ENCODE results near the gene ZNF664. TPM values are rescaled to one million over a fixed set of nuclear protein-coding genes. Genes with fewer than 3 reads are reported as not detected.
A peak's percentile ranks its signal among the peaks of the same experiment; 100 is the strongest.

The ZNF664 gene
- total RNA-seq, 4 donors from 2014 or later: 25.0 to 100 (median 40.2) TPM

DNA sequence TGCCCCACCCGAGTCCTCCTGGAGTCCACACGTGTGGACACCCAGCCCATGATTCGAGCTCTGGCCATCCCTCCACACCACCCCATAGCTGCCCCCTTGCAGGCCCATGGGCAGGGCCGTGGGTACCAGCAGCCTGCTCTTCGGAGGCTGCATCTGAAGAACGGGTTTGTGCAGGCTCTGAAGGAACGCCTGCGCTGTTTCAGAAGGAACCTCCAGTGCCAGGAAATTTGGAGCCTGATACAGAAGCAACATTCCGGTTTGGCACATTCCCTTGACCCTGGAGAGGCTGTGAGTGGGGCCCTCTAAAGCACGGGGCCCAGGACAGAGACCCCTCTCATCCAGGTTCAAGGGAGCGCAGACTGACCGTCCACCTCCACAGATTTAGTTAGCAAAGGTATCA is 57.0 kb downstream of the ZNF664 start:
- intact Hi-C loops (cut with DNase I): no loop called here
- Histone ChIP-seq H3K36me3 (no peaks in the 10 kb centered on the region), H3K4me3 (no peak overlapping the region), H3K9me3 (no peaks in the 10 kb centered on the region), H3K4me1 (peaks cover 0 to 7% (median 0%) of the 10 kb centered on the region in 3 donors), H3K27ac (no peak overlapping the region), H3K27me3 (peaks cover 0 to 10% (median 0%) of the 10 kb centered on the region in 4 donors)
- no peak for DNase-seq
- TF ChIP-seq, protein P1, sequence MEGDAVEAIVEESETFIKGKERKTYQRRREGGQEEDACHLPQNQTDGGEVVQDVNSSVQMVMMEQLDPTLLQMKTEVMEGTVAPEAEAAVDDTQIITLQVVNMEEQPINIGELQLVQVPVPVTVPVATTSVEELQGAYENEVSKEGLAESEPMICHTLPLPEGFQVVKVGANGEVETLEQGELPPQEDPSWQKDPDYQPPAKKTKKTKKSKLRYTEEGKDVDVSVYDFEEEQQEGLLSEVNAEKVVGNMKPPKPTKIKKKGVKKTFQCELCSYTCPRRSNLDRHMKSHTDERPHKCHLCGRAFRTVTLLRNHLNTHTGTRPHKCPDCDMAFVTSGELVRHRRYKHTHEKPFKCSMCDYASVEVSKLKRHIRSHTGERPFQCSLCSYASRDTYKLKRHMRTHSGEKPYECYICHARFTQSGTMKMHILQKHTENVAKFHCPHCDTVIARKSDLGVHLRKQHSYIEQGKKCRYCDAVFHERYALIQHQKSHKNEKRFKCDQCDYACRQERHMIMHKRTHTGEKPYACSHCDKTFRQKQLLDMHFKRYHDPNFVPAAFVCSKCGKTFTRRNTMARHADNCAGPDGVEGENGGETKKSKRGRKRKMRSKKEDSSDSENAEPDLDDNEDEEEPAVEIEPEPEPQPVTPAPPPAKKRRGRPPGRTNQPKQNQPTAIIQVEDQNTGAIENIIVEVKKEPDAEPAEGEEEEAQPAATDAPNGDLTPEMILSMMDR (IDR thresholded peaks at IDR 0.05): no peak
- TF ChIP-seq POLR2A (IDR thresholded peaks at IDR 0.05): no peak
- 72 to 86% methylated on average over 7 to 8 of the region's 12 CpGs for WGBS, 2 donors

DNA sequence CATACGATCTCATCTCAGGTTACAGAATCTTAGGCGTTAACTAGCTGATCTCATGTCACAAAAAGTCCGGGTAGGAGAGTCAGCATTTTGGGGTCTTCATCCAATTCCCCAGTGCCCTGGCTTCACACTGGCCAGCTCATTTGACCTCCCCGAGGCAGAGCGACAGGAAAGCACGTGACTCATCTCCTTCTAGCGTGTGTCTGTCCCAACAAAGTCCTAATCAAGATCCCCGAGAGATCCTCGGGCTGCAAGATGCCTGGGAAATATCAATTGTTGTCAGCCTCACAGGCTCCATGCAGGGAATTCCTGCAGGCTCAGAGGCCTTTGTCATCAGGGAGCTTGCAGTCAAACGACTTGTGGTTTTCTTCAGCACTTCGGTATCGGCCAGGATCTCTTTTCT is 57.5 kb downstream of the ZNF664 start:
- no peaks in the 10 kb centered on the region for H3K36me3 ChIP-seq
- H3K27ac ChIP-seq: no peak overlapping the region
- WGBS, 2 donors: 42 to 49% methylated on average over 12 of the region's 12 CpGs
- H3K27me3 ChIP-seq: peaks cover 0 to 10% (median 0%) of the 10 kb centered on the region in 4 donors
- DNase-seq: no peak
- H3K4me3 ChIP-seq: no peak overlapping the region
- intact Hi-C loops (cut with DNase I): no loop called here
- H3K9me3 ChIP-seq: no peaks in the 10 kb centered on the region
- TF ChIP-seq, protein P1 (IDR thresholded peaks at IDR 0.05): no peak
- TF ChIP-seq POLR2A (IDR thresholded peaks at IDR 0.05): no peak
- peaks cover 0 to 7% (median 0%) of the 10 kb centered on the region in 3 donors for H3K4me1 ChIP-seq

DNA sequence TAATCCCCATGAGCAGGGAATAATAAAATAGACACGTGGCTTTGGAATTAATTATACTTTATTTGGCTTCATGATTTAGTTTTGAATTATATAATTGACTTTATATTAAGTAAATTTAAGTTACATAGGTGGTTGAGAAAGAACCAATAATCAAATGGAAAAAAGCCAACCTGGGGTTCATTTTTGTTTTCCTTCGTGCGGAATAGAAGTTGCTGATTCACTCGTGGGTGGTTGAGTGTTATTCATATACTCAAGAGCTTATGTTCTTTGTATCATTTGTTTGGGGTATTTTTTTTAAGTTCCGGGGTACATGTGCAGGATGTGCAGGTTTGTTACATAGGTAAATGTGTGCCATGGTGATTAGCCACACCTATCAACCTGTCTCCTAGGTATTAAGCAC is 58.0 kb downstream of the ZNF664 start:
- no peak for DNase-seq
- no peak overlapping the region for H3K27ac ChIP-seq
- no peaks in the 10 kb centered on the region for H3K36me3 ChIP-seq
- TF ChIP-seq, protein P1 (IDR thresholded peaks at IDR 0.05): no peak
- no peak for TF ChIP-seq POLR2A (IDR thresholded peaks at IDR 0.05)
- intact Hi-C loops (cut with DNase I): no loop called here
- H3K27me3 ChIP-seq: peaks cover 0 to 10% (median 0%) of the 10 kb centered on the region in 4 donors
- H3K4me1 ChIP-seq: peaks cover 0 to 7% (median 0%) of the 10 kb centered on the region in 3 donors
- no peaks in the 10 kb centered on the region for H3K9me3 ChIP-seq
- H3K4me3 ChIP-seq: no peak overlapping the region
- WGBS, 2 donors: 72 to 76% methylated on average over 5 of the region's 5 CpGs

DNA sequence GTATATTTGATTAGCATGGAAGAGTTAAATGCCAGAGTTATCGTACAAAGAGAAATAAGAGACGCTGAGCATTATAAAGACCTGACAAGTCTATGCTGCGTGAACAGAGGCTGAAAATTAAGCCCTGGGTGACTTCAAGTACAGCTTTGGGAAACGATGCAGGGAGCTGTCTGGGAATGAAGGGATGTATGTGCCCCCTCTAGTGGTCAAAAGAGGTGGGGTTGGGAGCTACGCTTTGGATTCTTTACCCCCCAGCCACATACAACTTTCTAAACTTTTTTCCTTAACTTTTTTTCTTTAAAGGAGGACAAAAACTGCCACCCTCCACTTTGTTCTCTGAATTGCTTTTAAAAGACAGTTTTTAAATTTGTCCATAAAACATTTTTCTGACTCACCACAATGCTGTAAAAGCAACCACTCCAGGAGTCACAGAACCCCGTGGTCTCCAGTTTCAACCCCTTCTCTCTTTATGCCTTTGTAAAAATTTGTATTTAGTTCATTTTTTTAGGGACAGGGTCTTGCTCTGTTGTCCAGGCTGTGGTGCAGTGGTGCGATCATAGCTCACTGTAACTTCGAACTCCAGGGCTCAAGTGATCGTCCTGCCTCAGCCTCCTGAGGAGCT is 59.4 kb downstream of the ZNF664 start:
- peaks cover 0 to 7% (median 0%) of the 10 kb centered on the region in 3 donors for H3K4me1 ChIP-seq
- H3K27ac ChIP-seq: no peak overlapping the region
- TF ChIP-seq POLR2A (IDR thresholded peaks at IDR 0.05): no peak
- TF ChIP-seq, protein P1 (IDR thresholded peaks at IDR 0.05): peak; percentile 60 to 81 (median 70)
- 37 to 45% methylated on average over 9 of the region's 9 CpGs for WGBS, 2 donors
- intact Hi-C loops (cut with DNase I): no loop called here
- peaks cover 0 to 10% (median 0%) of the 10 kb centered on the region in 4 donors for H3K27me3 ChIP-seq
- no peaks in the 10 kb centered on the region for H3K36me3 ChIP-seq
- H3K4me3 ChIP-seq: no peak overlapping the region
- no peaks in the 10 kb centered on the region for H3K9me3 ChIP-seq
- DNase-seq: no peak

DNA sequence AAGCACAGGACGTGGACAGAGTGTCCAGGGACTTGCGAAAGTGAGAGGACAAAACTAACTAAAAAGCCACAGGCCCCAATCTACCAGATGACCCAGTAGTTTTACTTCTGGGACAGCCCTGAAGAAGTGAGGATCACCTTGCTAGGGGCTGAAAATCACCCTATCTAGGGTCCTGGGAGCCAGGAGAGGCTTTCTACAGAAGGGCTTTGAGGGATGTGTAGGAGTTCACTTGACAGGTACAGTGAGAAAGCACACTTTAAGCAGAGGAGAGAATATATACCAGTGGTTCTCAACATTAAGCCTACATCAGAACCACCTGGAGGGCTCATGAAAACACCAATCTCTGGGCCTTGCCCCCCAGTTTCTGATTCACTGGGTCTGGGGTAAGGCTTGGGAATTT is 60.8 kb downstream of the ZNF664 start:
- no peak overlapping the region for H3K4me3 ChIP-seq
- intact Hi-C loops (cut with DNase I): no loop called here
- no peak for DNase-seq
- TF ChIP-seq, protein P1 (IDR thresholded peaks at IDR 0.05): no peak
- no peak for TF ChIP-seq POLR2A (IDR thresholded peaks at IDR 0.05)
- H3K27me3 ChIP-seq: no peaks in the 10 kb centered on the region
- H3K36me3 ChIP-seq: no peaks in the 10 kb centered on the region
- H3K9me3 ChIP-seq: no peaks in the 10 kb centered on the region
- H3K4me1 ChIP-seq: peaks cover 0 to 7% (median 0%) of the 10 kb centered on the region in 3 donors
- 67 to 92% methylated on average over 2 of the region's 2 CpGs for WGBS, 2 donors
- no peak overlapping the region for H3K27ac ChIP-seq

Measured in esophagus squamous epithelium (tissue), 5 donors.